Astrocyte of the cerebellum (primary cell): ENCODE results near the gene TNS1.

Experiments
- DNase-seq: peaks from one replicate; pipeline ENCODE4 v3.0.0-alpha.2; 2011; ENCODE audit warnings: low read depth
- H3K4me3 ChIP-seq: 2 replicates; pipeline ENCODE4 v1.5.1; 2011; ENCODE audit warnings: mild to moderate bottlenecking, low read depth, low read length, moderate library complexity
- in situ Hi-C: cut with HindIII; loops from 2 replicates; pipeline ENCODE4 v1.10.0; 2017; ENCODE audit warnings: low sequenced_read_pairs
- TF ChIP-seq, protein P1 (sequence below): IDR thresholded peaks from 2 replicates; pipeline ENCODE4 v1.5.1; 2012; ENCODE audit warnings: low read length, low read depth, moderate library complexity, mild to moderate bottlenecking; ENCODE audit errors: missing control alignments

Gene TNS1

DNA sequence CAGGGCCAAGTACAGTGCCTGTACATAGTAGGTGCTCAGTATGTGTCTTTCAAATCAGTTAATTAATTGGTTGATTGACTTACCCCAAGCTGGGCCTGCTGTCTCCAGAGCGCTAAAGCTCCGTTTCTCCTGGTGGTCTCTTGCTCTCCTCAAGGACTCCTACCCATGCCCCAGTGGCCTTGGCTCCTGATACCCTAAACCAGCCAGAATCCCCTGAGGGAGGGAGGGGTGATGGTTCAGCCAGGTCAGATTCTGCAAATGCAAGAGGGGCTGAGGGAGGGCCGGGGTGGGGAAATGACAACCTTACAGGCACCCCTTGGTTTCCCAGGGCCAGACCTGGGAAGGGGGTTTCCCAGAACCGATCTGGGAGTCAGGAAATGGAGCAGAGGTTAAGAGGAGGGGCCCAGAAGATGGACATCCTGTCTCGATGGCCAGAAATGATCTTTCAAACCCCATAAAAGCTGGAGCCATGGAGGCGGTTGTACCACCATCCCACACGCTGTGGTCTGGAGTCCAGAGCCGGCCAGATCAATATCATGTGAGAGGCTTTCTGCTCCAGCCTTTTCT, 209.1 kb downstream of the TNS1 start:
- H3K4me3 ChIP-seq: no peak overlapping the region
- TF ChIP-seq, protein P1, sequence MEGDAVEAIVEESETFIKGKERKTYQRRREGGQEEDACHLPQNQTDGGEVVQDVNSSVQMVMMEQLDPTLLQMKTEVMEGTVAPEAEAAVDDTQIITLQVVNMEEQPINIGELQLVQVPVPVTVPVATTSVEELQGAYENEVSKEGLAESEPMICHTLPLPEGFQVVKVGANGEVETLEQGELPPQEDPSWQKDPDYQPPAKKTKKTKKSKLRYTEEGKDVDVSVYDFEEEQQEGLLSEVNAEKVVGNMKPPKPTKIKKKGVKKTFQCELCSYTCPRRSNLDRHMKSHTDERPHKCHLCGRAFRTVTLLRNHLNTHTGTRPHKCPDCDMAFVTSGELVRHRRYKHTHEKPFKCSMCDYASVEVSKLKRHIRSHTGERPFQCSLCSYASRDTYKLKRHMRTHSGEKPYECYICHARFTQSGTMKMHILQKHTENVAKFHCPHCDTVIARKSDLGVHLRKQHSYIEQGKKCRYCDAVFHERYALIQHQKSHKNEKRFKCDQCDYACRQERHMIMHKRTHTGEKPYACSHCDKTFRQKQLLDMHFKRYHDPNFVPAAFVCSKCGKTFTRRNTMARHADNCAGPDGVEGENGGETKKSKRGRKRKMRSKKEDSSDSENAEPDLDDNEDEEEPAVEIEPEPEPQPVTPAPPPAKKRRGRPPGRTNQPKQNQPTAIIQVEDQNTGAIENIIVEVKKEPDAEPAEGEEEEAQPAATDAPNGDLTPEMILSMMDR: no peak
- no peak for DNase-seq
- in situ Hi-C loops: no loop called here

DNA sequence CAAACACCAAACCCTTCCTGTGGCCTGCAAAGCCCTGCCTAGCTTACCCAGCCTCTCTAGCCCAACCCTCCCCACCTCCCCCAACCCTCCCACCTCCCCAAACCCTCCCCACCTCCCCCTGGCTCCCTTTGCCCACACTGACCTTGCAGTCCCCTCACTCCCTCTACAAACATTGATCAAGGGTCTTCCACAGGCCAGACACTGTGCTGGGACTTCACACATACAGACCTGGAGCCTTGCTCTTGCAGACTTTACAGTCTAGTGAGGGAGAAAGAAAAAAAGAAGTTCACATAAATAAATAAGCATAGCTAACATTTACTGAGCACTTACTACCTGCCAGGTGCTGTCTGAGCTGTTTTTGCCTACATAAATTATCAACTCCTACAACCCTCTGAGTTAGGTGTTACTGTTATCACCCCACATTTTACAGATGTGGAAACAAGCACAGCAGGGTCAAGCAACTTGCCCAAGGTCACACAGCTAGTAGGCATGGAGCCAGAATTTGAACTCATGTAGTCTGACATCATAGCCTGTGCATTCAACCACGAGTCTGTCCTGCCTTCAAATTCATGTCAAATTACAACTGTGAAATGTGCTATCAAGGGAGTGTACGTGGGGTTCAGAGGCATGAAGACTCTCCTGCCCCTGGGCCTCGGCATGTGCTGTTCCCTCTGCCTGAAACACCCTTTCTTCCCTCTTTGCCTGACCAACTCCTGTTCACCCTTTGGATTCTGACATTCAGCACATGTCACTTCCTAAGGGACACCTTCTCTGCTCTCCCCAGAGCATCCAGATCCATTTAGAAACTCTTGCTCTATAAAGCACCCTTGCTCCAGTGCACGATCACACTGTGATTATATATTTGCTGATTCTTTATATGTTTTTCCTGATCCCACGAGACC, 209.9 kb downstream of the TNS1 start:
- no peak overlapping the region for H3K4me3 ChIP-seq
- no peak for DNase-seq
- in situ Hi-C loops: no loop called here
- TF ChIP-seq, protein P1: no peak

DNA sequence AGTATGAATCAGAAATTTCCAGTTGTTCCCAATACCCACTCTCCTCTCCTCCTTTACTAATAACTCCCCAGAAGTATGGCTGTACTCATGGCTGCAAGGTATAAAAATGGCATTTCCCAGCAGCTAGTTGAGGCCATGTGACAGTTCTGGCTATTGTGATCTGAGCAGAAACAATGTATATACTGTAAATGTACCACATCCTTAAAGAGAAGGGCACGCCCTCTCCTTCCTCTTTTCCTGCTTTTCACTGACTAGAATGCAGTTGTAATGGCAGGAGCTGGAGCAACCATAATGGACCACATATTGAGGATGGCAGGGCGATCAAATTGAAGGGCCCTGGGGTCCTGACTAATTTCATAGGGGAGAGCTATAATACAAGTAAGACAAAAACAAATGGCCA, 211.2 kb downstream of the TNS1 start:
- in situ Hi-C loops: no loop called here
- no peak overlapping the region for H3K4me3 ChIP-seq
- TF ChIP-seq, protein P1: no peak
- no peak for DNase-seq

DNA sequence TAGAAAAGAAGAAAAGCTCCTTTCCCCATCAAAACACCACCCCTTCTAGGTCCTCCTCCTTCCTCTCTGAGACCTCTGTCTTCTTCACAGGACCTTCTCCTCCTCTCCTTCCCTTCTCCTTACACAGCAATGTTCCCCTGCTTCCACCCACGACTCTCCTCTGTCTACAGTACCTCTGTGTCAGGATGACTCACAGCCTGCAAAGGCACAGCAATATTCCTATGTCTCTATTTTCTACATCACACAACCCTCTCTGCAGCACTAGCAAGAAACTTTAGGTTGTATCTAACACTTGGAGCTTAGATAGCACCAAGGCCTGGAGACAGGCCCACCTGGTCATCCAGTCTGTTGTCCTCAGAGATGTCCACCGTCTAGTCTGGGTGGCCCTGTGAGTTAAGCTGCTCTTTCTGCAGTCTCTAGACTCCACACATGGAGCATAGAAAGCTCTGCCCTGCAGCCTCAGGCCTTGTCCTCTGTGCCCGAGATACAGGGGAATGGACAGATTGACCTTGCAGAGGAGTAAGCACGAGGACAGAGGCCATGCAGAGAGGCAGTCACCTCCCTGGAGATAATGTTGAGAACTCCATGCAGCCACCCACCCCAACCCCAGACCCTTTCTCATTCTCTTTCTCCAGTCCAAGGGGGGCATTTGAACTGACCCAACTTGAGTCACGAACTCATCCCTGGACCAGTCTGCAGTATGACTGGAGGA, 212.0 kb downstream of the TNS1 start:
- TF ChIP-seq, protein P1: no peak
- in situ Hi-C loops: no loop called here
- DNase-seq: no peak
- H3K4me3 ChIP-seq: no peak overlapping the region

DNA sequence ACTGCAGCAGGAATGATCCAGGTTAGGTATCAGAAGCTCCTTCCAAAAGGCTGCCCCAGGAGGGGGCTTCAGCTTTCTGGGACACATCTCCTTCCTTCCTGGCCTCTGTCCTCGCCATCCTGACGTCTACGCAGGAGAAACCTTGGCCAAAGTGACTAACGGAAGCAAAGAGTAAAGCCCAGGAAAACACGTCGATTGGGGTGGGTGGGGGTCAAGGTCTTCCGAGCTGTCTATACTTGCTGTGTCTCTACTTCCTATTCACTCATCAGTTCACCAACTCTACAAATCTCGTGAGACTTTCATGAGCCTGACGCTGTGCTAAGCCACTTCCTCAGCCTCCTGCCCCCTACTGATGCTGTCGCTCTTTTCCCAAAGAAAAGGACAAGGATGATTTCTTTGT, 212.6 kb downstream of the TNS1 start:
- in situ Hi-C loops: no loop called here
- DNase-seq: no peak

DNA sequence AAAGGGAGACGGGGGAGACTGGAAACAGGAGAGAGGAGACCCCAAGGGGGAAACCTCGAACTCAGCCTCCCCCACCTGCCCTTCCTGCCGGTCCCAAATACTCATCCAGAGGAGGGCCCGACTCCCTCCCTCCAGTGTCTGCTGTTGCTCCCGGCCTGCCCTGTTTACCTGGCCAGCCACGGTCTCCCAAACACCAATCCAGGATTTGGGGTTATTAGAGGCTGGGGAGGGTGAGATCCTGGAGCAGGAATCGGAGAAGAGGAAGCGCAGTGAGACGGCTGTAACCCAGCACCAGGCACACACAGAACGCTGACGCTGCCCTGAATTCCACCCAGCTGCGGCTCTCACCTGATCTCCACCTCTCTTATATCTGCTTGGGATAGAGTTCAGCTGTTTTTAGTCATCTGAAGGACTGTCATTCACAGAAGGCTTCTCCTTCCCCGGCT, 213.0 kb downstream of the TNS1 start:
- no peak overlapping the region for H3K4me3 ChIP-seq
- in situ Hi-C loops: loop anchor here (5.0 kb wide), 1 partner anchor 248 kb away; no protein-coding TSS in a partner anchor
- no peak for DNase-seq
- TF ChIP-seq, protein P1: no peak

More for the DNA sequence above, 212.6 kb downstream of the TNS1 start:
- no peak overlapping the region for H3K4me3 ChIP-seq
- TF ChIP-seq, protein P1: no peak
